Adrenal gland (tissue), 12 donors: ENCODE data around the gene PELO. TPM values are rescaled to one million over a fixed set of nuclear protein-coding genes. Genes with fewer than 3 reads are reported as not detected.
A peak's percentile ranks its signal among the peaks of the same experiment; 100 is the strongest.

Source experiments
- DNase-seq, 7 donors: peaks; one replicate each; pipeline ENCODE4 v3.0.0-alpha.2; 2019 to 2020
- H3K27ac ChIP-seq, 5 donors: fragments of 200-600 bp; sonication (generic) in 4 of 5; 1 replicate in 3 of 5; 2 replicates in 2 of 5; pipeline versions ENCODE4 v1.5.1 to v1.8.0; 2016 to 2020; ENCODE audit warnings: mild to moderate bottlenecking in 1 of 5
- H3K27me3 ChIP-seq: fragments of 200-600 bp; 2 replicates; pipeline ENCODE4 v1.8.0; 2021
- H3K36me3 ChIP-seq, 2 donors: fragments of 200-600 bp; replicated peaks in 1 of 2; 1 replicate in 1 of 2; 2 replicates in 1 of 2; pipeline versions ENCODE4 v1.5.1 to v1.8.0; 2018 to 2022
- H3K4me1 ChIP-seq, 2 donors: fragments of 200-600 bp; replicated peaks in 1 of 2; 1 replicate in 1 of 2; 2 replicates in 1 of 2; pipeline versions ENCODE4 v1.5.1 to v1.8.0; 2018 to 2021
- H3K4me3 ChIP-seq, 4 donors: fragments of 200-600 bp; sonication (generic) in 3 of 4; one replicate each; pipeline ENCODE4 v1.5.1; 2016 to 2018
- H3K9me3 ChIP-seq, 3 donors: fragments of 200-600 bp; sonication (generic) in 1 of 3; replicated peaks in 1 of 3; 1 replicate in 2 of 3; 2 replicates in 1 of 3; pipeline versions ENCODE4 v1.5.1 to v1.8.0; 2016 to 2021
- CTCF ChIP-seq, 6 experiments: fragments of 450-650 bp in 4 of 6; fragments of 200-600 bp in 2 of 6; sonication (generic) in 1 of 6; IDR thresholded peaks; 1 replicate in 5 of 6; 2 replicates in 1 of 6; pipeline versions ENCODE4 v1.5.1 to v1.8.0; 2016 to 2021; ENCODE audit warnings: antibody characterized with exemption in 6 of 6, mild to moderate bottlenecking in 2 of 6, moderate library complexity in 1 of 6
- POLR2A ChIP-seq, 2 donors: fragments of 450-650 bp; IDR thresholded peaks; one replicate each; pipeline ENCODE4 v1.6.1; 2017; ENCODE audit warnings: antibody characterized with exemption in 2 of 2, mild to moderate bottlenecking in 2 of 2, moderate library complexity in 1 of 2
- WGBS, 4 donors: extraction: QIAGEN DNeasy Blood & Tissue Kit in 2 of 4; methylation state at CpG; one replicate each; pipeline versions ENCODE4 v1.1.5 to v1.1.7; 2013 to 2017; 5-methylcytosine and 5-hydroxymethylcytosine counted together
- intact Hi-C, 2 donors: fragments of 100-400 bp; cut with DNase I; formaldehyde crosslinking; loops; one replicate each; pipeline versions ENCODE4 v1.14.1 to v1.15.0; 2022 to 2023
- polyA plus RNA-seq, 3 donors: library from polyadenylated mRNA; stranded (reverse); fragments of 200-250 nt in 2 of 3; fragments of 350-450 nt in 1 of 3; fragmentation: Illumina TruSeq in 1 of 3; extraction: RNeasy Lipid Tissue Mini Kit (QIAGEN cat#74804) in 1 of 3; gene quantifications; one replicate each; pipeline ENCODE4 v1.2.3, GENCODE V29; 2013 to 2014
- total RNA-seq, 9 donors: library from RNA; depleted of rRNA in 4 of 9; stranded (reverse); fragments of >200 nt in 4 of 9; fragments of 120-200 nt in 1 of 9; fragmentation: NEBNext Ultra II Directional in 1 of 9; extraction: Animal tissue kit (Norgen Biotek cat#: 25700) in 1 of 9; gene quantifications; one replicate each; pipeline versions ENCODE4 v1.1.0 to v1.2.4, GENCODE V29; 2013 to 2023
- donor health status: healthy with polysubstance abuse.
- donor health status: Bipolar disorder and iron deficiency.
- donor health status: DM: yes; HTN: yes; CAD: no.
- donor health status: DM: no; HTN: no; CAD: no.
- donor health status: DM: no; HTN: no; CAD: no.
- donor health status: DM: yes; HTN: yes; CAD: no.

PELO gene
- total and polyA plus RNA-seq, 12 donors: 17.8 to 147 (median 68.7) TPM

- H3K4me3 ChIP-seq: no peak overlapping the region
- 49 to 62% (median 55%) methylated on average over 2 of the region's 2 CpGs for WGBS, 4 donors
- intact Hi-C loops: loop anchor here (10.0 kb wide), 1 partner anchor 89 kb away; no protein-coding TSS in a partner anchor
Measured at GRCh38 chr5:52783226-52783959, 4.3 kb upstream of the PELO start.

GRCh38 chr5:52784737-52785136 lies 3.0 kb upstream of the PELO start:
- Histone ChIP-seq H3K9me3 (no peaks in the 10 kb centered on the region), H3K27me3 (no peaks in the 10 kb centered on the region), H3K4me1 (peaks cover 0 to 16% of the 10 kb centered on the region in 2 donors), H3K27ac (no peak overlapping the region), H3K4me3 (no peak overlapping the region), H3K36me3 (no peaks in the 10 kb centered on the region)
- intact Hi-C loops: loop anchor here (5.0 to 10.0 kb wide), 2 partner anchors 90 to 133 kb away; no protein-coding TSS in a partner anchor
- no peak for TF ChIP-seq POLR2A (IDR thresholded peaks at IDR 0.05)
- TF ChIP-seq CTCF (IDR thresholded peaks at IDR 0.05): no peak
- no peak for DNase-seq
- WGBS, 4 donors: 78 to 91% (median 81%) methylated on average over 6 of the region's 6 CpGs

More at GRCh38 chr5:52783226-52783959, 4.3 kb upstream of the PELO start:
- H3K9me3 ChIP-seq: no peaks in the 10 kb centered on the region
- TF ChIP-seq POLR2A (IDR thresholded peaks at IDR 0.05) (no peak), CTCF (IDR thresholded peaks at IDR 0.05) (no peak)
- peak in 1 of 7 donors; percentile 24 for DNase-seq
- no peaks in the 10 kb centered on the region for H3K36me3 ChIP-seq
- H3K27ac ChIP-seq: no peak overlapping the region
- H3K27me3 ChIP-seq: no peaks in the 10 kb centered on the region
- H3K4me1 ChIP-seq: peaks cover 0 to 16% of the 10 kb centered on the region in 2 donors

- WGBS, 4 donors: 47 to 57% (median 54%) methylated on average over 4 of the region's 4 CpGs
- DNase-seq: no peak
- H3K4me3 ChIP-seq: peak overlapping the region in 1 of 4 donors; percentile 88
- H3K27me3 ChIP-seq: no peaks in the 10 kb centered on the region
- intact Hi-C loops: loop anchor here (5.0 to 10.0 kb wide), 2 partner anchors 92 to 131 kb away; no protein-coding TSS in a partner anchor
- H3K27ac ChIP-seq: peak overlapping the region in 1 of 5 donors; percentile 91
- no peaks in the 10 kb centered on the region for H3K9me3 ChIP-seq
- H3K4me1 ChIP-seq: peaks cover 0 to 30% of the 10 kb centered on the region in 2 donors
- no peaks in the 10 kb centered on the region for H3K36me3 ChIP-seq
- no peak for TF ChIP-seq CTCF (IDR thresholded peaks at IDR 0.05)
- no peak for TF ChIP-seq POLR2A (IDR thresholded peaks at IDR 0.05)
Measured at GRCh38 chr5:52786391-52786790, 1.3 kb upstream of the PELO start.

- TF ChIP-seq POLR2A (IDR thresholded peaks at IDR 0.05): no peak
- peak in 1 of 6 experiments; percentile 16 for TF ChIP-seq CTCF (IDR thresholded peaks at IDR 0.05)
- H3K36me3 ChIP-seq: no peaks in the 10 kb centered on the region
- peak overlapping the region in 2 of 4 donors; percentile 62 to 88 for H3K4me3 ChIP-seq
- DNase-seq: peak in 2 of 7 donors; percentile 35 to 58
- H3K27ac ChIP-seq: peak overlapping the region in 4 of 5 donors; percentile 83 to 94 (median 88)
- 4 to 11% (median 7%) methylated on average over 11 of the region's 11 CpGs for WGBS, 4 donors
- no peaks in the 10 kb centered on the region for H3K27me3 ChIP-seq
- no peaks in the 10 kb centered on the region for H3K9me3 ChIP-seq
- H3K4me1 ChIP-seq: peaks cover 0 to 37% of the 10 kb centered on the region in 2 donors
- intact Hi-C loops: loop anchor here (5.0 to 10.0 kb wide), 2 partner anchors 92 to 130 kb away; no protein-coding TSS in a partner anchor
Measured at GRCh38 chr5:52786949-52787599, 642 bp upstream of the PELO start.
